LNCaP clone FGC (cell line): ENCODE results near the gene ST7.
A peak's percentile ranks its signal among the peaks of the same experiment; 100 is the strongest.

ENCODE experiments used
- DNase-seq: peaks from one replicate; pipeline ENCODE4 v3.0.0-alpha.2; 2011; ENCODE audit warnings: low read depth
- H3K4me3 ChIP-seq: 2 replicates; pipeline ENCODE4 v1.5.1; 2011; ENCODE audit warnings: mild to moderate bottlenecking, low read depth, low read length, control low read depth
- TF ChIP-seq, protein P1 (sequence below): IDR thresholded peaks from 2 replicates; pipeline ENCODE4 v1.5.1; 2012; ENCODE audit warnings: mild to moderate bottlenecking; ENCODE audit not compliant: control insufficient read depth, insufficient read depth; ENCODE audit errors: extremely low read depth

The ST7 gene

DNA sequence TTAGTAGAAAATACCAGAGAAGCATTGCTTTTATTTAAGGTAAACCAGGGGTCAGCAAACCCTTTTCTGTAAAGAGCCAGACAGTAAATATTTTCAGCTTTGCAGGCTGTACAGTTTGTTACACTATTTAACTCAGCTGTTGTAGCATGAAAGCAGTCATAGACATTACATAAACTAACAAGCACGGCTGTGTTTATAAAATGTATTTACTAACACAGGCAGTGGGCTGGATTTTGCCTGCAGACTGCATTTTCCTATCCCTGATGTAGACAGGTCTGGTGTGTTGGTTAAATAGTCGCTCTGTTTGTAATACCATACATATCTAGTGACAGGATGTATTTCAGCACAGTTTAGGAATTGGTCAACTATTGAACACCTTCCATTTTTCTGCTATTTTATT is 129.3 kb downstream of the ST7 start:
- H3K4me3 ChIP-seq, result no peak overlapping the region
- TF ChIP-seq, protein P1, sequence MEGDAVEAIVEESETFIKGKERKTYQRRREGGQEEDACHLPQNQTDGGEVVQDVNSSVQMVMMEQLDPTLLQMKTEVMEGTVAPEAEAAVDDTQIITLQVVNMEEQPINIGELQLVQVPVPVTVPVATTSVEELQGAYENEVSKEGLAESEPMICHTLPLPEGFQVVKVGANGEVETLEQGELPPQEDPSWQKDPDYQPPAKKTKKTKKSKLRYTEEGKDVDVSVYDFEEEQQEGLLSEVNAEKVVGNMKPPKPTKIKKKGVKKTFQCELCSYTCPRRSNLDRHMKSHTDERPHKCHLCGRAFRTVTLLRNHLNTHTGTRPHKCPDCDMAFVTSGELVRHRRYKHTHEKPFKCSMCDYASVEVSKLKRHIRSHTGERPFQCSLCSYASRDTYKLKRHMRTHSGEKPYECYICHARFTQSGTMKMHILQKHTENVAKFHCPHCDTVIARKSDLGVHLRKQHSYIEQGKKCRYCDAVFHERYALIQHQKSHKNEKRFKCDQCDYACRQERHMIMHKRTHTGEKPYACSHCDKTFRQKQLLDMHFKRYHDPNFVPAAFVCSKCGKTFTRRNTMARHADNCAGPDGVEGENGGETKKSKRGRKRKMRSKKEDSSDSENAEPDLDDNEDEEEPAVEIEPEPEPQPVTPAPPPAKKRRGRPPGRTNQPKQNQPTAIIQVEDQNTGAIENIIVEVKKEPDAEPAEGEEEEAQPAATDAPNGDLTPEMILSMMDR, result no peak
- DNase-seq, result no peak

DNA sequence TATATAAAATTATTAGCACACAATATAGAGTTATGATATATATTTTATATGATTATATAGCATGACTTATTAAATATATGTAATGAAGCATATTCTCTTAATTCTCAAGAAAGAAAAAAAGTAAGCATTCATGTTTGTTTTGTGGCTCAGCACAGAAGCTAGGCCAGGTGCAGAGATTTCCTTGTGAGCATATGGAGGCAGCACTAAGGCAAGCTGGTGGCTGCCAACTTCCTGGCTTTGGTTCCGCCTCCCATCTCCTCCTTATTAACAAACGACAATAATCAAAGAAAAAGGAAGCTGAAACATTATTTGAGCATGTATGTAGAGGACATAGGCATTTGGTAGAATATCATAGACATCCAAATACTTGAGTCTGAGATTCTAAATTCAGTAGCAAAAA is 130.3 kb downstream of the ST7 start:
- DNase-seq, result peak; percentile 35
- TF ChIP-seq, protein P1, result no peak
- no peak overlapping the region for H3K4me3 ChIP-seq

DNA sequence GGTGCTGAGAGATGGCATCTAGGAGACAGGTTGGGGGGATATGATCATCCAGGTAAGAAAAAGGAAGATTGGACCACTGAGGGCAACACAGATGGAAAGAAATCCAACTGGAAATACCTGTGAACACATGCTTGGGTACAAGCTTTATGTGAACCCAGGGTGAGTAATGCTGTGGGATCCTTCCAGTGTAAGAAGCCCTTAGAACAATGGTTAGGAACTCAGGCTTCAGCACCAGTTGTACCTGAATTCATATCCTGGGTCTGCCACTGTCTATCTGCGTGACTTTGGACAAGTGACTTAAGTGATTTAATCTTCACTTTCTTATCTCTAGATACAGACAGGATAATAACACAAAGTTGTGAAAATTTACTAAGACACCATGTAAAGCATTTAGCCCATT is 131.0 kb downstream of the ST7 start:
- DNase-seq, result no peak
- no peak overlapping the region for H3K4me3 ChIP-seq
- TF ChIP-seq, protein P1, result no peak

DNA sequence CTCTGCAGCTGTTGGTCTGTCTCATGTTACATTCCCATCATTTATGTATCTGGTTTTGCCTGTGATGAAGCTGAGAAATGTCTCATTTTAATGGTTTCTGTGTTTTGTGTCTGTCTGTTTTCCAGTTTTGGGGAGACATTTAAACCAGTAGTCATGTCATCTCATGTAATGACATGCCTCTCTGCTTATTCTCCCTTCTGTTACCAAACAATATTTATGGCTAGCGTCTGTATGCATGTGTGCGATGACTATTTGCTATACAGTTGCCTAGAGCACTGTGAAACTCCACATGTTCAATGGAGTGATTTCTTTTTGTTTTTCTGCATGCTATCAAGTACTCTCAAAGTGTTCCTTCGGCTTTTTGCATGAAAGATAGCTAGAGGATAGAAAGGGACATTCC is 132.0 kb downstream of the ST7 start:
- DNase-seq, result no peak
- TF ChIP-seq, protein P1, result no peak
- no peak overlapping the region for H3K4me3 ChIP-seq

DNA sequence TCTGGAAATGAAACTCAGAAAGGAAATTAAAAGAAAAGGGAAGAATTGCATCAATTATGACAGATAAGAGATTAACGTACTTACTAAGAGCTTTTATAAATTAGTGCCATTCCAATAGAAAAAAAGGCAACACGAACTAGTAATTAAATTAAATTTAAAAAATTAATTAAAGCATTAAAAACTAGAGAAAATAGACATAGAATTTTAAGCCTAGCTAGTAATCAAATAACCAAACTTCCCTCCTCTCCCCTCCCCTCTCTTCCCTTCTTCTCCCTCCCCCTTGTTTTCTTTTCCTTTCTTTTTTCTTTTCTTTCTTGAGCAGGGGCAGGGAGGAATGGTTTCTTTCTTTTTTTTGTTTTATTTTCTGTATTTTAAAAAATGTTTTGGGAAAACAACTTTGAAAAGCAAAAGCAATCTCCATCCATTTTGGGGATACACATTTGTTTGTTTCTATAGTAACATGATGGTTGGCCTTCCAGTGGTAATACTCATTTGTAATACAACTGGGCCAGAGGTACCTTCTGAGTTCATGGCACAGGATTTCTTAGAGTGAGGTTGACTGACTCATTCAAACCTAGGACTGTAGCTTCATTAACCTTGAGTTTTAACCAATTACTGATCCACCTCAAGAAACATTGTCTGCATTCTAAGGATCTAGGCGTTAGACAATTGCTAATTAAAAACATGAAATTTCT is 132.6 kb downstream of the ST7 start:
- no peak overlapping the region for H3K4me3 ChIP-seq
- DNase-seq, result no peak
- TF ChIP-seq, protein P1, result no peak

DNA sequence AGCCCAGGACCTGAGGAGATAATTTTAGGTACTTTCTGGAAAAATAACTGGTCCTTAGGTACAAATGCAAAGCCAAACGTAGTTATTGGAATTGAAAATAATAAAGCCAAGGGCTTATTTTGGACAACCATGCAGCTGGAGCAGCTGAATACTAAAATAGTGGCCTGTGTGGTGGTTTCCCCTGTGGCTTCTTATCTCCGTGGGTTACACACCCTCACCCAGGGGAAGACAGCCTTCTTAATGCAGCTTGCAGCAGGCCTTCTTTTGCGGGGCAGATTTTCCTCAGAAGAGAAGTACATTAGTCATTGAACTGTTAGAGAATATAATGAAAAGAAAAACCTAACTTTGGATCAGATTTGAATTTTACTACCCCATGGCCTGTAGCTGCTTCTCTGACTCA is 133.5 kb downstream of the ST7 start:
- H3K4me3 ChIP-seq, result no peak overlapping the region
- DNase-seq, result no peak
- TF ChIP-seq, protein P1, result no peak
